HG02840 (cell line): Measurements from ENCODE around the gene CHERP.
"Not testable (repeated sequence)": the region's sequence is repeated elsewhere in the genome, so short reads cannot be mapped to it uniquely, and the experiment has no call there.

Experiments used
- ATAC-seq: cut with Tn5 transposase; IDR thresholded peaks from one replicate; pipeline ENCODE4 v1.9.1; 2021; ENCODE audit warnings: mild to moderate bottlenecking, moderate library complexity, moderate number of reproducible peaks; ENCODE audit not compliant: unreplicated experiment, low FRiP score

Gene CHERP

GRCh38 chr19:16543734-16544133, 1.5 kb upstream of the CHERP start:
- not testable (repeated sequence) for ATAC-seq

GRCh38 chr19:16542910-16543472, 754 bp upstream of the CHERP start:
- no peak for ATAC-seq

GRCh38 chr19:16541526-16542044, 652 bp downstream of the CHERP start:
- ATAC-seq, result peak; percentile 3

GRCh38 chr19:16540948-16541347, 1.3 kb downstream of the CHERP start:
- no peak for ATAC-seq

GRCh38 chr19:16537111-16537510, 5.1 kb downstream of the CHERP start:
- ATAC-seq, result no peak

- ATAC-seq, result no peak
Measured at GRCh38 chr19:16536130-16536529, 6.1 kb downstream of the CHERP start.

GRCh38 chr19:16535381-16535780, 6.9 kb downstream of the CHERP start:
- ATAC-seq, result no peak

- no peak for ATAC-seq
Measured at GRCh38 chr19:16532440-16533234, 9.6 kb downstream of the CHERP start.

- ATAC-seq, result no peak
Measured at GRCh38 chr19:16531380-16531669, 10.9 kb downstream of the CHERP start.

- no peak for ATAC-seq
Measured at GRCh38 chr19:16530540-16531379, 11.5 kb downstream of the CHERP start.

- no peak for ATAC-seq
Measured at GRCh38 chr19:16529466-16530144, 12.6 kb downstream of the CHERP start.

GRCh38 chr19:16527971-16528521, 14.2 kb downstream of the CHERP start:
- no peak for ATAC-seq

GRCh38 chr19:16527334-16527935, 14.8 kb downstream of the CHERP start:
- no peak for ATAC-seq

- ATAC-seq, result no peak
Measured at GRCh38 chr19:16525751-16526481, 16.3 kb downstream of the CHERP start.

- ATAC-seq, result no peak
Measured at GRCh38 chr19:16524991-16525734, 17.1 kb downstream of the CHERP start.

- no peak for ATAC-seq
Measured at GRCh38 chr19:16522559-16523377, 19.5 kb downstream of the CHERP start.

GRCh38 chr19:16521715-16522289, 20.4 kb downstream of the CHERP start:
- no peak for ATAC-seq
